K562 (cell line): ENCODE data around the gene TAMALIN. TPM values are rescaled to one million over a fixed set of nuclear protein-coding genes. Genes with fewer than 3 reads are reported as not detected.

ENCODE experiments used
- ATAC-seq: fragments of 200-7000 bp; cut with Tn5 transposase; 3 replicates; pipeline ENCODE4 v1.9.1; 2020; ENCODE audit warnings: moderate library complexity
- BruUV-seq: library from RNA; stranded (reverse); fragments of 400-500 nt; replicated peaks from 2 replicates; lab custom pipeline; 2021; lab: Mats Ljungman, UMichigan
- CTCF ChIA-PET: fragments of 300-600 bp; formaldehyde crosslinking; extraction: SDS; loops from one replicate; lab custom pipeline; 2021; ENCODE audit warnings: low intra/inter-chr PET ratio; lab: Yijun Ruan, JAX
- POLR2A ChIA-PET: fragments of 300-600, 350-650 bp; sonication (Branson Sonifier 250); formaldehyde crosslinking; extraction: SDS; loops from one replicate; lab custom pipeline; 2021; ENCODE audit warnings: antibody characterized with exemption, inconsistent platforms; lab: Yijun Ruan, JAX
- DNase-seq, 4 experiments: peaks; one replicate each; pipeline versions ENCODE4 v3.0.0 to v3.0.0-alpha.2; 2011 to 2018; ENCODE audit warnings: low spot score in 3 of 4, mixed read lengths in 3 of 4; ENCODE audit errors: extremely low read depth in 1 of 4
- FAIRE-seq: peaks from 2 replicates; lab custom pipeline; 2011; peaks lifted over from hg19 to GRCh38; lab: Jason Lieb, UNC
- H2AFZ ChIP-seq: 2 replicates; pipeline ENCODE4 v1.6.0; 2011; ENCODE audit warnings: low read depth, low read length, control low read depth, inconsistent platforms
- H3K27ac ChIP-seq: fragments of 200-600 bp; 3 replicates; pipeline ENCODE4 v1.8.0; 2011; ENCODE audit warnings: low read depth, mild to moderate bottlenecking, control low read depth, inconsistent platforms, low read length, moderate library complexity, mixed read lengths; ENCODE audit errors: extremely low read depth
- H3K27me3 ChIP-seq, 2 experiments: fragments of 300-600 bp in 1 of 2; 2 replicates in 1 of 2; 3 replicates in 1 of 2; pipeline versions ENCODE4 v1.6.0 to v1.8.0; 2011; ENCODE audit warnings: inconsistent platforms in 2 of 2, low read length in 2 of 2, mild to moderate bottlenecking in 1 of 2, mixed read lengths in 1 of 2, moderate library complexity in 1 of 2; ENCODE audit not compliant: control insufficient read depth in 2 of 2, insufficient read depth in 2 of 2
- H3K36me3 ChIP-seq: fragments of 300-600 bp; 3 replicates; pipeline ENCODE4 v1.8.0; 2011; ENCODE audit warnings: mild to moderate bottlenecking, low read length, inconsistent platforms; ENCODE audit not compliant: control insufficient read depth, insufficient read depth
- H3K4me1 ChIP-seq, 2 experiments: fragments of 200-600 bp in 1 of 2; replicated peaks in 1 of 2; 2 replicates in 1 of 2; 3 replicates in 1 of 2; pipeline versions ENCODE4 v1.5.1 to v1.8.0; 2011; ENCODE audit warnings: inconsistent platforms in 2 of 2, low read length in 2 of 2, mild to moderate bottlenecking in 1 of 2, mixed read lengths in 1 of 2, moderate library complexity in 1 of 2; ENCODE audit not compliant: control insufficient read depth in 2 of 2, insufficient read depth in 2 of 2
- H3K4me2 ChIP-seq: 2 replicates; pipeline ENCODE4 v1.6.1; 2011; ENCODE audit warnings: low read length, control low read depth, inconsistent platforms, mixed read lengths; ENCODE audit not compliant: insufficient read depth
- H3K4me3 ChIP-seq: fragments of 200-600 bp; sonication (generic), shearing (Covaris generic); 2 replicates; pipeline ENCODE4 v1.5.1; 2016; ENCODE audit warnings: control low read depth, inconsistent platforms
- H3K79me2 ChIP-seq: fragments of 200-600 bp; 3 replicates; pipeline ENCODE4 v1.8.0; 2011; ENCODE audit warnings: low read length, inconsistent platforms; ENCODE audit not compliant: control insufficient read depth, insufficient read depth
- H3K9ac ChIP-seq, 2 experiments: 2 replicates each; pipeline versions ENCODE4 v1.6.0 to v1.6.1; 2011; ENCODE audit warnings: low read depth in 2 of 2, low read length in 2 of 2, control low read depth in 1 of 2, inconsistent platforms in 1 of 2, mild to moderate bottlenecking in 1 of 2, mixed read lengths in 1 of 2; ENCODE audit not compliant: insufficient read depth in 1 of 2
- H3K9me1 ChIP-seq: one replicate; pipeline ENCODE4 v1.6.0; 2011; ENCODE audit warnings: inconsistent platforms, mild to moderate bottlenecking, low read length, moderate library complexity; ENCODE audit not compliant: control insufficient read depth, insufficient read depth
- H3K9me3 ChIP-seq: replicated peaks from 2 replicates; pipeline ENCODE4 v1.5.1; 2011; ENCODE audit warnings: low read depth, low read length, inconsistent platforms; ENCODE audit not compliant: control insufficient read depth, insufficient read depth
- H4K20me1 ChIP-seq: replicated peaks from 2 replicates; pipeline ENCODE4 v1.6.1; 2011; ENCODE audit warnings: low read length, inconsistent platforms, mixed read lengths; ENCODE audit not compliant: control insufficient read depth, insufficient read depth
- BCOR ChIP-seq: fragments of 450-650 bp; IDR thresholded peaks from 2 replicates; pipeline ENCODE4 v1.6.1; 2016
- CREBBP ChIP-seq: IDR thresholded peaks from one replicate; pipeline ENCODE4 v1.6.1; 2012; ENCODE audit warnings: low read depth, mild to moderate bottlenecking, control low read depth, inconsistent platforms, low read length
- EWSR1 ChIP-seq: fragments of 450-650 bp; IDR thresholded peaks from 2 replicates; pipeline ENCODE4 v1.6.1; 2018; ENCODE audit warnings: borderline replicate concordance, mild to moderate bottlenecking, low read depth, moderate library complexity; ENCODE audit not compliant: partially characterized antibody
- IFI16 ChIP-seq: fragments of 250-450 bp; sonication (Bioruptor Pico); IDR thresholded peaks from 2 replicates; pipeline ENCODE4 v2.1.2; 2022; ENCODE audit warnings: mild to moderate bottlenecking, inconsistent platforms
- KDM5B ChIP-seq: fragments of 200-600 bp; sonication (generic); IDR thresholded peaks from 2 replicates; pipeline ENCODE4 v1.6.1; 2012; ENCODE audit warnings: low read depth, mild to moderate bottlenecking, moderate library complexity, low read length, control low read depth, inconsistent platforms; ENCODE audit not compliant: insufficient replicate concordance
- NCOA6 ChIP-seq: fragments of 450-650 bp; IDR thresholded peaks from 2 replicates; pipeline ENCODE4 v1.6.1; 2017; ENCODE audit warnings: mild to moderate bottlenecking
- SP1 ChIP-seq: sonication (generic); formaldehyde crosslinking; IDR thresholded peaks from 2 replicates; pipeline ENCODE4 v1.8.1; 2022; ENCODE audit warnings: mild to moderate bottlenecking, missing genetic modification reagents
- ZNF12 ChIP-seq: sonication (generic); formaldehyde crosslinking; IDR thresholded peaks from 2 replicates; pipeline ENCODE4 v1.4.0; 2020; ENCODE audit warnings: mild to moderate bottlenecking, missing genetic modification reagents
- ZZZ3 ChIP-seq: fragments of 450-650 bp; IDR thresholded peaks from 2 replicates; pipeline ENCODE4 v1.6.1; 2016; ENCODE audit warnings: antibody characterized with exemption, mild to moderate bottlenecking, moderate library complexity
- WGBS: fragments of 100-300 bp; shearing (Covaris generic); methylation state at CpG from one replicate; pipeline ENCODE4 v1.1.6; 2016; ENCODE audit warnings: low coverage, mixed read lengths; ENCODE audit not compliant: insufficient coverage; ENCODE audit errors: missing lambda C conversion rate; 5-methylcytosine and 5-hydroxymethylcytosine counted together
- in situ Hi-C: fragments of 300-500 bp; cut with MboI; formaldehyde crosslinking; loops from 4 replicates; pipeline ENCODE4 v1.15.0; 2018; ENCODE audit warnings: inconsistent platforms, mixed read lengths
- intact Hi-C: fragments of 100-400 bp; cut with micrococcal nuclease; formaldehyde crosslinking; loops from 2 replicates; pipeline ENCODE4 v1.14.2; 2022
- polyA plus RNA-seq, 8 experiments: library from polyadenylated mRNA; depleted of rRNA in 4 of 8; stranded (reverse) in 5 of 8; unstranded in 3 of 8; fragments of >200 nt; fragmentation: Nextera tagmentation in 2 of 8; fragmentation: Illumina TruSeq in 1 of 8; extraction: Ambion mirVana in 2 of 8; extraction: Trizol in 1 of 8; gene quantifications; 2 replicates each; pipeline versions ENCODE4 v1.2.1 to v1.2.3, GENCODE V29; 2011 to 2014; ENCODE audit warnings: inconsistent platforms in 1 of 8, missing spikeins in 1 of 8
- total RNA-seq, 7 experiments: library from RNA; depleted of rRNA in 6 of 7; stranded (reverse); fragments of >200 nt in 6 of 7; fragmentation: Illumina TruSeq in 2 of 7; extraction: Trizol in 2 of 7; gene quantifications; 2 replicates each; pipeline versions ENCODE4 v1.2.1 to v1.2.3, GENCODE V29; 2011 to 2021; ENCODE audit warnings: low replicate concordance in 1 of 7
- TF ChIP-seq, protein P1 (sequence below), 2 experiments: fragments of 200-800 bp in 1 of 2; sonication (Bioruptor generic) in 1 of 2; sonication (generic) in 1 of 2; formaldehyde crosslinking in 1 of 2; IDR thresholded peaks in 1 of 2; conservative IDR thresholded peaks in 1 of 2; 2 replicates each; pipeline versions ENCODE4 v1.5.0 to v1.6.1; 2016 to 2020; ENCODE audit warnings: missing compliant biosample characterization in 1 of 2, missing genetic modification characterization in 1 of 2, missing genetic modification reagents in 1 of 2

Gene TAMALIN
- total and polyA plus RNA-seq, 9 of the 15 experiments (the other 6 are each of a cell fraction or from before 2014, with no cell fraction given), result 0.74 to 2.2 (median 1.5) TPM; not detected in 2

DNA sequence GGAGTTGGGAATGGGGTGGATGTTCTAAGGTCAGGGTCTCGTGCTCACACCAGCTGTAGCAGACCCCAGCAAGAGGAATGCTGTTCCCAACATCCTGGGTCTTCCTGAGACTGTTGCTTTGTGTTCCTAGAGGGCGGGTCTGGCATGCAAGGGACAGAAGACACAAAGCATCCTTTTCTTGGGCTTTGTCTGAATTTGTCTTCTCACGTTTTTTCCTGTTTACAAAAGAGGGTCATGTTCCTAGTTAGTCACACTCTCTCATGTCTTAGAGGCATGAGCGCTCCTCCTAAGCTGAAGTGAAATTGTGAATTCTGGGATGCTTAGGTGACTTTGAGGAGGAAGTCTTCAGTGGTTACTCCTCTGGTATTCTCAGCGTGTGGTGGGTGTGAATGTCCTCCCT, 9.6 kb upstream of the TAMALIN start:
- no peak overlapping the region for H3K27ac ChIP-seq
- peaks cover 25% of the 10 kb centered on the region; the same call in 2 of the 3 replicates for H3K36me3 ChIP-seq
- TF ChIP-seq, protein P1, sequence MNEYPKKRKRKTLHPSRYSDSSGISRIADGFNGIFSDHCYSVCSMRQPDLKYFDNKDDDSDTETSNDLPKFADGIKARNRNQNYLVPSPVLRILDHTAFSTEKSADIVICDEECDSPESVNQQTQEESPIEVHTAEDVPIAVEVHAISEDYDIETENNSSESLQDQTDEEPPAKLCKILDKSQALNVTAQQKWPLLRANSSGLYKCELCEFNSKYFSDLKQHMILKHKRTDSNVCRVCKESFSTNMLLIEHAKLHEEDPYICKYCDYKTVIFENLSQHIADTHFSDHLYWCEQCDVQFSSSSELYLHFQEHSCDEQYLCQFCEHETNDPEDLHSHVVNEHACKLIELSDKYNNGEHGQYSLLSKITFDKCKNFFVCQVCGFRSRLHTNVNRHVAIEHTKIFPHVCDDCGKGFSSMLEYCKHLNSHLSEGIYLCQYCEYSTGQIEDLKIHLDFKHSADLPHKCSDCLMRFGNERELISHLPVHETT (CRISPR knock-in tag; conservative IDR thresholded peaks at IDR 0.05 in 1 of 2, IDR thresholded peaks at IDR 0.05 in 1 of 2), result no peak
- TF ChIP-seq ZNF12, result no peak
- TF ChIP-seq SP1 (CRISPR knock-in tag), result no peak
- no peak for TF ChIP-seq ZZZ3
- no peak for TF ChIP-seq KDM5B
- no peak for TF ChIP-seq EWSR1
- TF ChIP-seq IFI16 (CRISPR knock-in tag), result no peak
- TF ChIP-seq BCOR, result no peak
- TF ChIP-seq NCOA6, result no peak
- TF ChIP-seq CREBBP, result no peak
- H3K9me3 ChIP-seq, result no peaks in the 10 kb centered on the region
- CTCF ChIA-PET, result no interaction called here
- H3K4me1 ChIP-seq, result peaks cover 0 to 10% of the 10 kb centered on the region in 2 experiments; a peak in 1 of 5 replicates
- no peak overlapping the region for H3K4me2 ChIP-seq
- ATAC-seq (no peak), FAIRE-seq (no peak), DNase-seq (no peak)
- no peak overlapping the region for H2AFZ ChIP-seq
- 58% methylated on average over 5 of the region's 5 CpGs for WGBS
- no peak overlapping the region for H3K4me3 ChIP-seq
- BruUV-seq, result no TSS peak
- in situ Hi-C loops (no loop called here), intact Hi-C loops (no loop called here)
- no peaks in the 10 kb centered on the region for H3K79me2 ChIP-seq
- POLR2A ChIA-PET, result interaction anchor here (1.3 kb wide), 1 partner anchor 13 kb away, joined by 4 read pairs; no protein-coding TSS in a partner anchor
- no peaks in the 10 kb centered on the region for H3K27me3 ChIP-seq
- no peaks in the 10 kb centered on the region for H4K20me1 ChIP-seq
- no peak overlapping the region for H3K9ac ChIP-seq
- no peaks in the 10 kb centered on the region for H3K9me1 ChIP-seq
